CD14-positive monocyte (primary cell): ENCODE results near the gene WASHC4. TPM values are rescaled to one million over a fixed set of nuclear protein-coding genes. Genes with fewer than 3 reads are reported as not detected.

ENCODE experiments used
- DNase-seq, 3 donors: peaks; one replicate each; pipeline ENCODE4 v3.0.0-alpha.2; 2011 to 2022
- H2AFZ ChIP-seq: 2 replicates; pipeline ENCODE4 v1.6.0; 2012; ENCODE audit warnings: mild to moderate bottlenecking, low read depth, low read length, inconsistent platforms; ENCODE audit not compliant: insufficient read depth, poor library complexity, severe bottlenecking
- H3K27ac ChIP-seq, 2 donors: 1 replicate in 1 of 2; 2 replicates in 1 of 2; pipeline ENCODE4 v1.5.1; 2012 to 2013; ENCODE audit warnings: low read length in 2 of 2, control low read depth in 1 of 2, inconsistent platforms in 1 of 2, low read depth in 1 of 2, mild to moderate bottlenecking in 1 of 2
- H3K27me3 ChIP-seq, 2 donors: one replicate each; pipeline versions ENCODE4 v1.6.0 to v1.6.1; 2011 to 2013; ENCODE audit warnings: low read length in 2 of 2; ENCODE audit not compliant: control insufficient read depth in 2 of 2, insufficient read depth in 2 of 2
- H3K36me3 ChIP-seq, 2 donors: replicated peaks in 1 of 2; 1 replicate in 1 of 2; 2 replicates in 1 of 2; pipeline versions ENCODE4 v1.5.1 to v1.6.1; 2012 to 2013; ENCODE audit warnings: low read length in 2 of 2, control low read depth in 1 of 2, inconsistent platforms in 1 of 2, mild to moderate bottlenecking in 1 of 2; ENCODE audit not compliant: insufficient read depth in 2 of 2, control insufficient read depth in 1 of 2
- H3K4me1 ChIP-seq, 2 donors: 1 replicate in 1 of 2; 2 replicates in 1 of 2; pipeline versions ENCODE4 v1.5.1 to v1.6.1; 2012 to 2013; ENCODE audit warnings: low read length in 2 of 2, control low read depth in 1 of 2, inconsistent platforms in 1 of 2, mild to moderate bottlenecking in 1 of 2, moderate library complexity in 1 of 2; ENCODE audit not compliant: insufficient read depth in 2 of 2, control insufficient read depth in 1 of 2
- H3K4me2 ChIP-seq: replicated peaks from 2 replicates; pipeline ENCODE3; 2012; ENCODE audit warnings: low read length, moderate library complexity, mild to moderate bottlenecking; ENCODE audit not compliant: poor library complexity, severe bottlenecking; ENCODE audit errors: extremely low read depth
- H3K4me3 ChIP-seq, 3 experiments: fragments of 200-600 bp in 1 of 3; sonication (generic) in 1 of 3; replicated peaks in 1 of 3; 1 replicate in 2 of 3; 2 replicates in 1 of 3; pipeline ENCODE4 v1.5.1; 2011 to 2013; ENCODE audit warnings: low read length in 3 of 3, mild to moderate bottlenecking in 3 of 3, control low read depth in 2 of 3, low read depth in 2 of 3, inconsistent platforms in 1 of 3, moderate library complexity in 1 of 3
- H3K79me2 ChIP-seq: 2 replicates; pipeline ENCODE4 v1.6.0; 2012; ENCODE audit warnings: mild to moderate bottlenecking, control low read depth, inconsistent platforms, low read length, moderate library complexity; ENCODE audit not compliant: insufficient read depth
- H3K9ac ChIP-seq: 2 replicates; pipeline ENCODE4 v1.6.0; 2017; ENCODE audit warnings: low read length, mild to moderate bottlenecking; ENCODE audit not compliant: insufficient read depth, poor library complexity, severe bottlenecking
- H3K9me3 ChIP-seq, 2 donors: replicated peaks in 1 of 2; 1 replicate in 1 of 2; 2 replicates in 1 of 2; pipeline versions ENCODE4 v1.5.1 to v1.6.1; 2012 to 2013; ENCODE audit warnings: low read length in 2 of 2, control low read depth in 1 of 2; ENCODE audit not compliant: control insufficient read depth in 1 of 2, insufficient read depth in 1 of 2
- H4K20me1 ChIP-seq: 2 replicates; pipeline ENCODE4 v1.6.0; 2012; ENCODE audit warnings: mild to moderate bottlenecking, low read length, control low read depth, moderate library complexity; ENCODE audit not compliant: insufficient read depth
- H3K27ac Mint-ChIP-seq, 7 donors: one replicate each; pipeline ENCODE4 v1.8.0; 2020; ENCODE audit warnings: mild to moderate bottlenecking in 7 of 7, mixed read lengths in 7 of 7, moderate library complexity in 6 of 7, inconsistent platforms in 2 of 7
- H3K27me3 Mint-ChIP-seq, 3 donors: one replicate each; pipeline ENCODE4 v1.8.0; 2021 to 2022; ENCODE audit warnings: low read depth in 3 of 3, mild to moderate bottlenecking in 3 of 3, mixed read lengths in 3 of 3, moderate library complexity in 3 of 3, inconsistent platforms in 1 of 3
- H3K36me3 Mint-ChIP-seq, 2 donors: one replicate each; pipeline ENCODE4 v1.8.0; 2020; ENCODE audit warnings: mixed read lengths in 2 of 2, inconsistent platforms in 1 of 2, mild to moderate bottlenecking in 1 of 2
- H3K4me1 Mint-ChIP-seq: one replicate; pipeline ENCODE4 v1.8.0; 2020; ENCODE audit warnings: mild to moderate bottlenecking, mixed read lengths
- H3K4me3 Mint-ChIP-seq, 2 donors: one replicate each; pipeline ENCODE4 v1.8.0; 2020; ENCODE audit warnings: mild to moderate bottlenecking in 2 of 2, mixed read lengths in 2 of 2, moderate library complexity in 1 of 2
- H3K9me3 Mint-ChIP-seq, 7 donors: one replicate each; pipeline ENCODE4 v1.8.0; 2020 to 2022; ENCODE audit warnings: mixed read lengths in 7 of 7, mild to moderate bottlenecking in 6 of 7, moderate library complexity in 6 of 7, inconsistent platforms in 2 of 7
- CTCF ChIP-seq: fragments of 200-600 bp; IDR thresholded peaks from one replicate; pipeline ENCODE4 v1.8.0; 2022; ENCODE audit warnings: antibody characterized with exemption, mild to moderate bottlenecking
- WGBS: methylation state at CpG from one replicate; pipeline ENCODE4 v1.1.5; 2013; ENCODE audit warnings: missing lambda C conversion rate; ENCODE audit not compliant: insufficient coverage; 5-methylcytosine and 5-hydroxymethylcytosine counted together
- intact Hi-C, 2 donors: fragments of 100-400 bp; cut with micrococcal nuclease; formaldehyde crosslinking; loops; one replicate each; pipeline versions ENCODE4 v1.15.0 to v1.15.1; 2023
- polyA plus RNA-seq, 3 donors: library from polyadenylated mRNA; depleted of rRNA in 1 of 3; unstranded in 2 of 3; stranded (reverse) in 1 of 3; fragments of 300-500 nt in 2 of 3; fragments of >200 nt in 1 of 3; fragmentation: Illumina TruSeq in 2 of 3; gene quantifications; 1 replicate in 2 of 3; 2 replicates in 1 of 3; pipeline ENCODE4 v1.2.3, GENCODE V29; 2012 to 2021

WASHC4 gene
- polyA plus RNA-seq, 3 donors = 62.6 to 95.3 (median 69.0) TPM

- Histone ChIP-seq H2AFZ (no peak overlapping the region), H3K4me3 (peak overlapping the region in 1 of 3 experiments; percentile 97), H3K36me3 (peaks cover 40 to 47% of the 10 kb centered on the region in 2 donors), H3K27me3 (peaks cover 5 to 8% of the 10 kb centered on the region in 2 donors), H3K27ac (peak overlapping the region in 1 of 2 donors; percentile 0), H3K4me2 (peak overlapping the region; percentile 75), H3K4me1 (peaks cover 14 to 48% of the 10 kb centered on the region in 2 donors), H3K9me3 (no peaks in the 10 kb centered on the region), H3K79me2 (peaks cover 82% of the 10 kb centered on the region), H3K9ac (no peak overlapping the region), H4K20me1 (peaks cover 77% of the 10 kb centered on the region)
- Mint-ChIP-seq H3K27ac (peak overlapping the region in 1 of 7 donors; percentile 65), H3K36me3 (peaks cover 31 to 33% of the 10 kb centered on the region in 2 donors), H3K4me1 (peaks cover 48% of the 10 kb centered on the region), H3K9me3 (peaks cover 0 to 2% (median 0%) of the 10 kb centered on the region in 7 donors), H3K4me3 (peak overlapping the region in 1 of 2 donors; percentile 48), H3K27me3 (peaks cover 1 to 4% (median 2%) of the 10 kb centered on the region in 3 donors)
- no peak for TF ChIP-seq CTCF
- intact Hi-C loops = loop anchor here (10.0 kb wide), 3 partner anchors 1146 to 1176 kb away; partner anchors contain the start of genes HSP90B1 (in 1 of the 2) and TDG (in 1 of the 2)
- WGBS = no CpG with 5 or more reads among the region's 4 CpGs
- no peak for DNase-seq
Observed at GRCh38 chr12:105110851-105111250, 3.3 kb downstream of the WASHC4 start.

DNA sequence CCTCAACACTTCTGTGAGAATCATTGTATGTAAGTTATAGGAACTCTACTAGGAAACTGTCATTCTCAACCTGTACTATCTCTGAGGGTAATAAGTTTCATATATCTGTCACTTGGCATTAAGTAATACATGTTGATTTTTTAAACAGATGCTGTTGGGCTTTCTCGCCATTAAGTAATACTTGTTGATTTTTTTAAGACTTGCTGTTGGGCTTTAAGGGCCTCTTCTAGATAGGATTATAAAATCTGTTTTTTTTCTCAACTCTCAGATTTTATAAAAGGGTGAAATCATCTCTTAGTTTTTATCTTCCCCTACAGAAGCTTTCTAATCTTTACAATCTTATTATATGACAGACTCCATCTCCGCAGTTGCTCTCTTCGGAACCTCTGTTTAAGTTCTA lies 5.6 kb downstream of the WASHC4 start:
- no peak overlapping the region for H2AFZ ChIP-seq
- peaks cover 92% of the 10 kb centered on the region for H3K79me2 ChIP-seq
- no peak overlapping the region for H3K4me3 ChIP-seq
- H3K27me3 Mint-ChIP-seq = no peaks in the 10 kb centered on the region
- H4K20me1 ChIP-seq = peaks cover 100% of the 10 kb centered on the region
- H3K9ac ChIP-seq = no peak overlapping the region
- peaks cover 41% of the 10 kb centered on the region for H3K4me1 Mint-ChIP-seq
- peaks cover 51 to 54% of the 10 kb centered on the region in 2 donors for H3K36me3 Mint-ChIP-seq
- H3K36me3 ChIP-seq = peaks cover 62 to 69% of the 10 kb centered on the region in 2 donors
- no peaks in the 10 kb centered on the region for H3K9me3 ChIP-seq
- peak overlapping the region in 1 of 2 donors; percentile 5 for H3K27ac ChIP-seq
- intact Hi-C loops = loop anchor here (10.0 kb wide), 3 partner anchors 1148 to 1178 kb away; partner anchors contain the start of genes HSP90B1 (in 1 of the 2) and TDG (in 1 of the 2)
- whole genome bisulfite sequencing = no CpG with 5 or more reads among the region's 3 CpGs
- peak overlapping the region in 1 of 7 donors; percentile 47 for H3K27ac Mint-ChIP-seq
- no peaks in the 10 kb centered on the region for H3K27me3 ChIP-seq
- no peak overlapping the region for H3K4me2 ChIP-seq
- H3K4me1 ChIP-seq = peaks cover 14 to 41% of the 10 kb centered on the region in 2 donors
- H3K9me3 Mint-ChIP-seq = peaks cover 0 to 2% (median 0%) of the 10 kb centered on the region in 7 donors
- no peak overlapping the region for H3K4me3 Mint-ChIP-seq
- no peak for TF ChIP-seq CTCF
- DNase-seq = no peak
